Cardiac fibroblast (primary cell): ENCODE measurements around the gene PSMB2.

ENCODE experiments used
- DNase-seq, 2 donors: peaks; one replicate each; pipeline versions ENCODE4 v3.0.0 to v3.0.0-alpha.2; 2010; ENCODE audit warnings: low read depth in 2 of 2
- H3K4me3 ChIP-seq, 2 donors: replicated peaks in 1 of 2; 1 replicate in 1 of 2; 2 replicates in 1 of 2; pipeline ENCODE4 v1.5.1; 2011; ENCODE audit warnings: low read depth in 2 of 2, low read length in 2 of 2, mild to moderate bottlenecking in 2 of 2, moderate library complexity in 1 of 2
- CTCF ChIP-seq: IDR thresholded peaks from one replicate; pipeline ENCODE4 v1.5.1; 2011; ENCODE audit warnings: low read depth, mild to moderate bottlenecking, low read length, inconsistent platforms

Gene PSMB2

GRCh38 chr1:35599411-35599810, 41.9 kb downstream of the PSMB2 start:
- no peak for DNase-seq
- H3K4me3 ChIP-seq = no peak overlapping the region
- TF ChIP-seq CTCF = no peak

- no peak overlapping the region for H3K4me3 ChIP-seq
- DNase-seq = no peak
- no peak for TF ChIP-seq CTCF
Measured at GRCh38 chr1:35598895-35599294, 42.4 kb downstream of the PSMB2 start.

GRCh38 chr1:35597870-35598269, 43.5 kb downstream of the PSMB2 start:
- TF ChIP-seq CTCF = no peak

GRCh38 chr1:35595684-35596083, 45.6 kb downstream of the PSMB2 start:
- H3K4me3 ChIP-seq = no peak overlapping the region
- TF ChIP-seq CTCF = no peak
- DNase-seq = no peak

More at GRCh38 chr1:35597870-35598269, 43.5 kb downstream of the PSMB2 start:
- H3K4me3 ChIP-seq = no peak overlapping the region
- no peak for DNase-seq

- TF ChIP-seq CTCF = no peak
- no peak for DNase-seq
- no peak overlapping the region for H3K4me3 ChIP-seq
Measured at GRCh38 chr1:35594005-35594760, 47.1 kb downstream of the PSMB2 start.

- TF ChIP-seq CTCF = no peak
- DNase-seq = peak in 1 of 2 donors; percentile 31
- no peak overlapping the region for H3K4me3 ChIP-seq
Measured at GRCh38 chr1:35592991-35593769, 48.1 kb downstream of the PSMB2 start.
